Measurements from ENCODE around the gene ENC1. TPM values are rescaled to one million over a fixed set of nuclear protein-coding genes. Genes with fewer than 3 reads are reported as not detected.
A peak's percentile ranks its signal among the peaks of the same experiment; 100 is the strongest.

Gene ENC1
- total RNA-seq, 1 donor from 2014 or later, result 363 TPM

DNA sequence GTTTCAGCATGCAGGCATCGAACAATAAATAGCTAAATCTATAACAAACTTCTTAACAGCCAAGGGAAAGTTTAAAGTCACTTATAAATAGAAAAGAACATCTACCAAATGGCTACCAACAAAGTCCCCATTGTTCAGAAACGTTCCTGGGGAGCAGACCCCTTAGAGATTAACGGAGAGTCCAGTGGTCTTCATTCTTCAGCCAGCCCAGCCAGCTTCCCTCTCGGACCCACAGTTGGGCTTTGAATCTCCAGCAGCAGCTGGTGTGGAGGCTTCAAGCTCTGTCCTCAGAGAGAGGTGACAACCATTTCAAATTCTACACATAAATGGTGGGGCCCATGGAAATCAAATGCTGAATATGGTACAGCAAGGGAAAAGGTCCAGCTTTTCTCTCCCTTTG is 11.2 kb downstream of the ENC1 start:
- H3K27ac Mint-ChIP-seq (ENCODE audit: unreplicated experiment), result peak overlapping the region; percentile 82
- H3K4me1 Mint-ChIP-seq (ENCODE audit: low read depth, unreplicated experiment), result peaks cover 83% of the 10 kb centered on the region
- Histone ChIP-seq H2AFZ (ENCODE audit: low read depth, low read length) (no peak overlapping the region), H3K27me3 (ENCODE audit: insufficient read depth, low read length) (no peaks in the 10 kb centered on the region), H3K4me1 (ENCODE audit: insufficient read depth, low read length) (peaks cover 85% of the 10 kb centered on the region), H3K4me2 (ENCODE audit: low read length) (no peak overlapping the region), H3K36me3 (ENCODE audit: insufficient read depth, low read length) (peaks cover 41% of the 10 kb centered on the region), H4K20me1 (ENCODE audit: insufficient read depth, low read length) (peaks cover 44% of the 10 kb centered on the region), H3K79me2 (ENCODE audit: insufficient read depth, low read length) (peaks cover 52% of the 10 kb centered on the region), H3K4me3 (ENCODE audit: insufficient read depth, low read depth, low read length) (no peak overlapping the region), H3K27ac (ENCODE audit: low read depth, low read length) (peak overlapping the region; percentile 98), H3K9me3 (ENCODE audit: insufficient read depth, low read depth, low read length) (no peaks in the 10 kb centered on the region), H3K9ac (ENCODE audit: low read length) (peak overlapping the region; percentile 75)
- no peaks in the 10 kb centered on the region for H3K27me3 Mint-ChIP-seq (ENCODE audit: low read depth, unreplicated experiment)
- H3K9me3 Mint-ChIP-seq (ENCODE audit: unreplicated experiment), result no peaks in the 10 kb centered on the region
- DNase-seq (ENCODE audit: low read depth) (no peak), FAIRE-seq (no peak)
- peak overlapping the region; percentile 20 for H3K4me3 Mint-ChIP-seq (ENCODE audit: unreplicated experiment)
- TF ChIP-seq, protein P1, sequence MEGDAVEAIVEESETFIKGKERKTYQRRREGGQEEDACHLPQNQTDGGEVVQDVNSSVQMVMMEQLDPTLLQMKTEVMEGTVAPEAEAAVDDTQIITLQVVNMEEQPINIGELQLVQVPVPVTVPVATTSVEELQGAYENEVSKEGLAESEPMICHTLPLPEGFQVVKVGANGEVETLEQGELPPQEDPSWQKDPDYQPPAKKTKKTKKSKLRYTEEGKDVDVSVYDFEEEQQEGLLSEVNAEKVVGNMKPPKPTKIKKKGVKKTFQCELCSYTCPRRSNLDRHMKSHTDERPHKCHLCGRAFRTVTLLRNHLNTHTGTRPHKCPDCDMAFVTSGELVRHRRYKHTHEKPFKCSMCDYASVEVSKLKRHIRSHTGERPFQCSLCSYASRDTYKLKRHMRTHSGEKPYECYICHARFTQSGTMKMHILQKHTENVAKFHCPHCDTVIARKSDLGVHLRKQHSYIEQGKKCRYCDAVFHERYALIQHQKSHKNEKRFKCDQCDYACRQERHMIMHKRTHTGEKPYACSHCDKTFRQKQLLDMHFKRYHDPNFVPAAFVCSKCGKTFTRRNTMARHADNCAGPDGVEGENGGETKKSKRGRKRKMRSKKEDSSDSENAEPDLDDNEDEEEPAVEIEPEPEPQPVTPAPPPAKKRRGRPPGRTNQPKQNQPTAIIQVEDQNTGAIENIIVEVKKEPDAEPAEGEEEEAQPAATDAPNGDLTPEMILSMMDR (IDR thresholded peaks at IDR 0.05; ENCODE audit: insufficient read depth, low read depth, low read length), result no peak
- TF ChIP-seq EZH2 (IDR thresholded peaks at IDR 0.05; ENCODE audit: insufficient read depth, low read length), result no peak
- peaks cover 25% of the 10 kb centered on the region for H3K36me3 Mint-ChIP-seq (ENCODE audit: low read depth, unreplicated experiment)

GRCh38 chr5:74628359-74628758 is 12.2 kb downstream of the ENC1 start:
- peaks cover 82% of the 10 kb centered on the region for H3K4me1 ChIP-seq (ENCODE audit: insufficient read depth, low read length)
- no peak overlapping the region for H2AFZ ChIP-seq (ENCODE audit: low read depth, low read length)
- no peaks in the 10 kb centered on the region for H3K27me3 ChIP-seq (ENCODE audit: insufficient read depth, low read length)
- no peak overlapping the region for H3K4me3 Mint-ChIP-seq (ENCODE audit: unreplicated experiment)
- TF ChIP-seq EZH2 (IDR thresholded peaks at IDR 0.05; ENCODE audit: insufficient read depth, low read length), result no peak
- TF ChIP-seq, protein P1 (IDR thresholded peaks at IDR 0.05; ENCODE audit: insufficient read depth, low read depth, low read length), result no peak
- FAIRE-seq (no peak), DNase-seq (ENCODE audit: low read depth) (no peak)
- peaks cover 84% of the 10 kb centered on the region for H3K4me1 Mint-ChIP-seq (ENCODE audit: low read depth, unreplicated experiment)
- peaks cover 39% of the 10 kb centered on the region for H4K20me1 ChIP-seq (ENCODE audit: insufficient read depth, low read length)
- peak overlapping the region; percentile 1 for H3K4me2 ChIP-seq (ENCODE audit: low read length)
- peak overlapping the region; percentile 49 for H3K27ac ChIP-seq (ENCODE audit: low read depth, low read length)
- no peaks in the 10 kb centered on the region for H3K27me3 Mint-ChIP-seq (ENCODE audit: low read depth, unreplicated experiment)
- H3K36me3 Mint-ChIP-seq (ENCODE audit: low read depth, unreplicated experiment), result peaks cover 19% of the 10 kb centered on the region
- H3K4me3 ChIP-seq (ENCODE audit: insufficient read depth, low read depth, low read length), result no peak overlapping the region
- no peaks in the 10 kb centered on the region for H3K9me3 Mint-ChIP-seq (ENCODE audit: unreplicated experiment)
- peaks cover 45% of the 10 kb centered on the region for H3K79me2 ChIP-seq (ENCODE audit: insufficient read depth, low read length)
- H3K9ac ChIP-seq (ENCODE audit: low read length), result peak overlapping the region; percentile 26
- no peaks in the 10 kb centered on the region for H3K9me3 ChIP-seq (ENCODE audit: insufficient read depth, low read depth, low read length)
- H3K36me3 ChIP-seq (ENCODE audit: insufficient read depth, low read length), result peaks cover 36% of the 10 kb centered on the region
- peak overlapping the region; percentile 44 for H3K27ac Mint-ChIP-seq (ENCODE audit: unreplicated experiment)

DNA sequence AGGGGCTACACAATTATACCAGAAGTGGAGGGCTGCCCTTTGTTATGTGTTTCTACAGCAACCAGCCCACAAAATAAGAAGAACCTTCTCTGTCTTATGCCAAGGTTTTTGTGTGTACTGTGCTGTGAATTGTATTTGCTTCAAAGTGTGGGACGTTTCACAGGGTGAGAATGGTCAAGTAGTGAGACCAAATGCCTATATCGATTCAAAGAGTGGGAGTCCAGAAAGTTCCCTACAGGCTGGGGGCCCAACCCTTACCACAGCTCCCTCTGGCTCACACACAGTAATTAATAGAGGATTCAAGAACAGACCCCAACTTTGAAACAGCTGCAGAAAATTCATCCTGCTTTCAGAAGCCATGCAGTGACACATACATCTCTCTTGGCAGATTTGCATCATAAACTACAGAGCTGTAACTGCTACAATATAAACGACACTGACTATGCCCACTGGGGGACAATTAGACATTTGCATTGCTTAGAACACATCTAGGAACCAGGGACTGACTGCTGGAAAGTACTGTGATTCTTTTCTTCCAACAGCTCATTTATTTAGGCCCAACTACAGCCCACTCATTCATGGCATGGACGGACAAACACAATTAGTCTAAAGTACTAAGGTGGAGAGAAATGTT is 12.8 kb downstream of the ENC1 start:
- peak overlapping the region; percentile 59 for H3K27ac Mint-ChIP-seq (ENCODE audit: unreplicated experiment)
- TF ChIP-seq EZH2 (IDR thresholded peaks at IDR 0.05; ENCODE audit: insufficient read depth, low read length), result no peak
- peaks cover 87% of the 10 kb centered on the region for H3K4me1 Mint-ChIP-seq (ENCODE audit: low read depth, unreplicated experiment)
- peaks cover 30% of the 10 kb centered on the region for H3K36me3 ChIP-seq (ENCODE audit: insufficient read depth, low read length)
- H3K9me3 Mint-ChIP-seq (ENCODE audit: unreplicated experiment), result no peaks in the 10 kb centered on the region
- peaks cover 34% of the 10 kb centered on the region for H4K20me1 ChIP-seq (ENCODE audit: insufficient read depth, low read length)
- peak overlapping the region; percentile 26 for H3K9ac ChIP-seq (ENCODE audit: low read length)
- H3K4me1 ChIP-seq (ENCODE audit: insufficient read depth, low read length), result peaks cover 82% of the 10 kb centered on the region
- no peak for FAIRE-seq
- H3K27ac ChIP-seq (ENCODE audit: low read depth, low read length), result peak overlapping the region; percentile 49
- no peaks in the 10 kb centered on the region for H3K27me3 ChIP-seq (ENCODE audit: insufficient read depth, low read length)
- no peaks in the 10 kb centered on the region for H3K27me3 Mint-ChIP-seq (ENCODE audit: low read depth, unreplicated experiment)
- H3K4me3 ChIP-seq (ENCODE audit: insufficient read depth, low read depth, low read length), result no peak overlapping the region
- H3K4me2 ChIP-seq (ENCODE audit: low read length), result peak overlapping the region; percentile 1
- peak overlapping the region; percentile 69 for H3K4me3 Mint-ChIP-seq (ENCODE audit: unreplicated experiment)
- peaks cover 19% of the 10 kb centered on the region for H3K36me3 Mint-ChIP-seq (ENCODE audit: low read depth, unreplicated experiment)
- H3K79me2 ChIP-seq (ENCODE audit: insufficient read depth, low read length), result peaks cover 39% of the 10 kb centered on the region
- H2AFZ ChIP-seq (ENCODE audit: low read depth, low read length), result no peak overlapping the region
- no peaks in the 10 kb centered on the region for H3K9me3 ChIP-seq (ENCODE audit: insufficient read depth, low read depth, low read length)
- DNase-seq (ENCODE audit: low read depth), result no peak
